MCF 10A (cell line): ENCODE results near the gene PFDN1. TPM values are rescaled to one million over a fixed set of nuclear protein-coding genes. Genes with fewer than 3 reads are reported as not detected.
A peak's percentile ranks its signal among the peaks of the same experiment; 100 is the strongest.

Source experiments
- BruUV-seq: library from RNA; stranded (reverse); fragments of 400-500 nt; replicated peaks from 2 replicates; lab custom pipeline; 2021; lab: Mats Ljungman, UMichigan
- CTCF ChIA-PET: fragments of 300-600 bp; sonication (Branson Sonifier 250); formaldehyde crosslinking; extraction: SDS; loops from one replicate; lab custom pipeline; 2021; ENCODE audit warnings: antibody characterized with exemption, inconsistent platforms; lab: Yijun Ruan, JAX
- POLR2A ChIA-PET: fragments of 300-600, 350-650 bp; sonication (Branson Sonifier 250); formaldehyde crosslinking; extraction: SDS; loops from one replicate; lab custom pipeline; 2020; ENCODE audit warnings: antibody characterized with exemption, inconsistent platforms; lab: Yijun Ruan, JAX
- DNase-seq: peaks from one replicate; pipeline ENCODE4 v3.0.0-alpha.2; 2018; ENCODE audit not compliant: unreplicated experiment
- H3K27ac Mint-ChIP-seq: one replicate; pipeline ENCODE4 v1.8.0; 2022; ENCODE audit warnings: mild to moderate bottlenecking, low read depth, mixed read lengths; ENCODE audit not compliant: unreplicated experiment
- H3K27me3 Mint-ChIP-seq: one replicate; pipeline ENCODE4 v1.8.0; 2022; ENCODE audit warnings: mixed read lengths; ENCODE audit not compliant: insufficient read depth, unreplicated experiment
- H3K36me3 Mint-ChIP-seq: one replicate; pipeline ENCODE4 v1.8.0; 2022; ENCODE audit warnings: mild to moderate bottlenecking, moderate library complexity, mixed read lengths; ENCODE audit not compliant: insufficient read depth, unreplicated experiment
- H3K4me1 Mint-ChIP-seq: one replicate; pipeline ENCODE4 v1.8.0; 2022; ENCODE audit warnings: mixed read lengths; ENCODE audit not compliant: insufficient read depth, unreplicated experiment
- H3K4me3 Mint-ChIP-seq: one replicate; pipeline ENCODE4 v1.8.0; 2022; ENCODE audit warnings: mild to moderate bottlenecking, moderate library complexity, mixed read lengths; ENCODE audit not compliant: unreplicated experiment
- H3K9me3 Mint-ChIP-seq: one replicate; pipeline ENCODE4 v1.8.0; 2022; ENCODE audit warnings: mixed read lengths; ENCODE audit not compliant: unreplicated experiment
- intact Hi-C: fragments of 100-400 bp; cut with micrococcal nuclease; formaldehyde crosslinking; loops from 2 replicates; pipeline ENCODE4 v1.14.1; 2022
- total RNA-seq: library from RNA; stranded (reverse); gene quantifications from 2 replicates; pipeline ENCODE4 v1.2.3, GENCODE V29; 2022
- TF ChIP-seq, protein P1 (sequence below): fragments of 200-600 bp; IDR thresholded peaks from one replicate; pipeline ENCODE4 v1.8.0; 2022; ENCODE audit warnings: antibody characterized with exemption, mild to moderate bottlenecking; ENCODE audit not compliant: unreplicated experiment

Gene PFDN1
- total RNA-seq, 1 experiment from 2014 or later = 94.7 TPM

DNA sequence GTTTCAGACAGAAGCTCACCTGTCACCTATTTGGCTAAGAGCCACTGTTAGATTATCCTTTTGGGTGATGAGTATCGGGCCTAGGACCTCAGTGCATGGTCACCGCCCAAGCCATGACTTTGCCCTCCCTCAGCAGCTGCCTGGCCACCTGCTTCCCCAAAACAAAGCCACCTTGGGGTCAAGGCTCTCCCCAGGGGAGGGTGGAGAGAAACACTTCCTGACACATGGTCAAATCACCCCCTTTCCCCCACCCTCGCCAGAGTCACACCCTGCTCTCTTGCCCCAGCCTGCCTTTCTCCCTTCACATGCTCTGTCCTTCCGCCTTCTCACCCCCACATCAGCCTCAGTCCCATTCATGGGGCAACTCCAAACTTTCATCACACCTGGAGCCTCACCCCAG is 45.2 kb upstream of the PFDN1 start:
- ChIA-PET CTCF (interaction anchor here (0.5 to 23.2 kb wide), 12 partner anchors 10 to 586 kb away, joined by 3 to 1450 read pairs (median 5); partner anchors contain the start of genes PFDN1 and SLC4A9), POLR2A (interaction anchor here (0.7 to 9.6 kb wide), 19 partner anchors 18 to 725 kb away, joined by 3 to 136 read pairs (median 4); partner anchors contain the start of genes ANKHD1, HARS1, HARS2 and PFDN1)
- TF ChIP-seq, protein P1, sequence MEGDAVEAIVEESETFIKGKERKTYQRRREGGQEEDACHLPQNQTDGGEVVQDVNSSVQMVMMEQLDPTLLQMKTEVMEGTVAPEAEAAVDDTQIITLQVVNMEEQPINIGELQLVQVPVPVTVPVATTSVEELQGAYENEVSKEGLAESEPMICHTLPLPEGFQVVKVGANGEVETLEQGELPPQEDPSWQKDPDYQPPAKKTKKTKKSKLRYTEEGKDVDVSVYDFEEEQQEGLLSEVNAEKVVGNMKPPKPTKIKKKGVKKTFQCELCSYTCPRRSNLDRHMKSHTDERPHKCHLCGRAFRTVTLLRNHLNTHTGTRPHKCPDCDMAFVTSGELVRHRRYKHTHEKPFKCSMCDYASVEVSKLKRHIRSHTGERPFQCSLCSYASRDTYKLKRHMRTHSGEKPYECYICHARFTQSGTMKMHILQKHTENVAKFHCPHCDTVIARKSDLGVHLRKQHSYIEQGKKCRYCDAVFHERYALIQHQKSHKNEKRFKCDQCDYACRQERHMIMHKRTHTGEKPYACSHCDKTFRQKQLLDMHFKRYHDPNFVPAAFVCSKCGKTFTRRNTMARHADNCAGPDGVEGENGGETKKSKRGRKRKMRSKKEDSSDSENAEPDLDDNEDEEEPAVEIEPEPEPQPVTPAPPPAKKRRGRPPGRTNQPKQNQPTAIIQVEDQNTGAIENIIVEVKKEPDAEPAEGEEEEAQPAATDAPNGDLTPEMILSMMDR = no peak
- peak; percentile 94 for DNase-seq
- intact Hi-C loops = loop anchor here (5.0 kb wide), 2 partner anchors 171 to 191 kb away; partner anchors contain the start of gene CYSTM1
- Mint-ChIP-seq H3K27ac (peak overlapping the region; percentile 76), H3K4me1 (peaks cover 47% of the 10 kb centered on the region), H3K27me3 (no peaks in the 10 kb centered on the region), H3K9me3 (no peaks in the 10 kb centered on the region), H3K4me3 (peak overlapping the region; percentile 78), H3K36me3 (peaks cover 18% of the 10 kb centered on the region)
- no TSS peak for BruUV-seq

DNA sequence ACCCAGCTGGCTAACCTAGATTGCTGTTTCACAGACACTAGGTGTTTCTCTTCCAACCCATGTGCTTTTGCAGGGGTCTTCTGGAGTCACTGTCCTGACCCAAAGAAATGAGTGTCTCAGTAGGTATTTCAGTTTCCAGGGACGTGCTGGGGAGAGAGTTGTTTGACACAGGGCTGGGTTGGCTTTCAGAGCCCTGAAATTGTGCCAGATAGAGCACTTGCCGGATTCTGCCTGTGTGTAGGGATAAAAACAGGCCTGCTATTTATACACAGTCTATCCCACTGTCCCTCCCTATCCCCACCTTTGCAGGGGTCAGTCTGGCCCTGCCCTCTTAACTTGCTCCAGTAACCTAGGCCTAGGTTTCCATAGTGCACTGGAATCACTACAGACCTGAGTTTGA is 44.5 kb upstream of the PFDN1 start:
- ChIA-PET CTCF (interaction anchor here (0.6 to 23.2 kb wide), 25 partner anchors 8 to 241 kb away, joined by 3 to 1450 read pairs (median 7); partner anchors contain the start of genes PFDN1 and SLC4A9), POLR2A (interaction anchor here (0.5 to 9.6 kb wide), 33 partner anchors 11 to 371 kb away, joined by 3 to 136 read pairs (median 5); partner anchors contain the start of genes ANKHD1, CYSTM1, HARS1 and HARS2)
- intact Hi-C loops = loop anchor here (2.0 to 5.0 kb wide), 3 partner anchors 45 to 190 kb away; partner anchors contain the start of genes CYSTM1 and PFDN1
- BruUV-seq = no TSS peak
- peak overlapping the region; percentile 78 for H3K4me3 Mint-ChIP-seq
- no peak for DNase-seq
- H3K27me3 Mint-ChIP-seq = no peaks in the 10 kb centered on the region
- H3K9me3 Mint-ChIP-seq = no peaks in the 10 kb centered on the region
- no peak overlapping the region for H3K27ac Mint-ChIP-seq
- TF ChIP-seq, protein P1 = no peak
- peaks cover 47% of the 10 kb centered on the region for H3K4me1 Mint-ChIP-seq
- H3K36me3 Mint-ChIP-seq = peaks cover 18% of the 10 kb centered on the region

DNA sequence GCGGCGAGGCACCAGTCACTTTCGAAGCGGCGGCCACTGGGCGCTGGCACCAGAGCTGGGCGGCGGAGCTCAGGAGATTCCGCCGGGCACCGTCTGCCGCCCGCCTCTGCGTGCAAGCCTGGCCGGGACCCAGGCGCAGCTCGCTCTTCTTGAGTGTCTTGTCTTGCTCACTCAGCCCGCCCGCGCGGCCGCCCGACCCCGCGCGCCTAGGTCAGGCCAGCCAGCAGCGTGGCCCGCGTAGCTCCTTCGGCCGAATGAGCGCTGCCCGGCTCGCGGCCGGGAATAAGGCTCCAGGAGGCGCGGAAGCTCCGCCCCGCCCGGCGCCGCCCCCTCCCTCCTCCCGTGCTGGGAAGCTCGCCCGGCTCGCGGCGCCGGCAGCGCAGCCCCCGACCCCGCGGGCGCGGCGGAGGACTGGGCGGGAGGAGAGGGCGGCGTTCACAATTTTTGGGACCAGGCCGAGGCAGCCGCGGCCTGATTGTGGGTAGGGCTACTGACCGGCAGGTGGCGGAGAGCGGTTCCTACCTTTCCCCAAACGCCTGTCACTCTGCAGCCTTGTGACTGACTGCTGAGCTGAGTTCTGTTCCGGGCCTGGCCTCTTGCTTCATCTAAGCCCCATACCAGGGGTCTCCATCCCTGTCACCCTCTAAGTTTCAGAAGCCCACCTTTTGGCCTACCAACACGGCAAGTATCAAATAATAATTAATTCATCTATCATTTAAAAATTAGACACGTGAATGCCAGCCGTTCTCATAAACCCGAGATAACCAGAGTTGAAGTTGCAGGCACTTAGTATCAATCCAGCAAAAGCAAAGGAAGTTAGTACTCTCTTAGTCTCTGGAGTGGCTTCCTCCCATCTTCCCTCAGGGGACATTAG is 43.7 kb upstream of the PFDN1 start, which contains the start of gene HBEGF:
Gene HBEGF (minus strand): TSS at position 256 of the 874 bp plus-strand sequence. CDS start 275 bp downstream, outside the sequence.
- no peaks in the 10 kb centered on the region for H3K27me3 Mint-ChIP-seq

More for the DNA sequence above, 43.7 kb upstream of the PFDN1 start, which contains the start of gene HBEGF:
- no peaks in the 10 kb centered on the region for H3K9me3 Mint-ChIP-seq
- H3K4me1 Mint-ChIP-seq = peaks cover 47% of the 10 kb centered on the region
- DNase-seq = peak; percentile 94
- CTCF ChIA-PET = interaction anchor here (0.6 to 23.2 kb wide), 40 partner anchors 8 to 1628 kb away, joined by 3 to 1450 read pairs (median 5); partner anchors contain the start of genes ANKHD1, PFDN1 and SLC4A9
- peak within 1 kb of the TSS; percentile 54 for H3K27ac Mint-ChIP-seq
- peak within 1 kb of the TSS; percentile 78 for H3K4me3 Mint-ChIP-seq
- BruUV-seq = no TSS peak
- TF ChIP-seq, protein P1 = peak; percentile 62
- intact Hi-C loops = loop anchor here (1.0 to 5.0 kb wide), 6 partner anchors 11 to 189 kb away; partner anchors contain the start of genes CYSTM1 and PFDN1
- POLR2A ChIA-PET = interaction anchor here (0.7 to 9.6 kb wide), 41 partner anchors 9 to 766 kb away, joined by 3 to 136 read pairs (median 6); partner anchors contain the start of genes ANKHD1, CYSTM1, EIF4EBP3 and HARS1
- H3K36me3 Mint-ChIP-seq = peaks cover 18% of the 10 kb centered on the region
